ENCODE data around the gene MS4A7. TPM values are rescaled to one million over a fixed set of nuclear protein-coding genes. Genes with fewer than 3 reads are reported as not detected.
"Not testable (repeated sequence)": the region's sequence is repeated elsewhere in the genome, so short reads cannot be mapped to it uniquely, and the experiment has no call there.

The MS4A7 gene
- total RNA-seq, 3 donors from 2014 or later: 9.3 to 28.6 (median 28.1) TPM

DNA sequence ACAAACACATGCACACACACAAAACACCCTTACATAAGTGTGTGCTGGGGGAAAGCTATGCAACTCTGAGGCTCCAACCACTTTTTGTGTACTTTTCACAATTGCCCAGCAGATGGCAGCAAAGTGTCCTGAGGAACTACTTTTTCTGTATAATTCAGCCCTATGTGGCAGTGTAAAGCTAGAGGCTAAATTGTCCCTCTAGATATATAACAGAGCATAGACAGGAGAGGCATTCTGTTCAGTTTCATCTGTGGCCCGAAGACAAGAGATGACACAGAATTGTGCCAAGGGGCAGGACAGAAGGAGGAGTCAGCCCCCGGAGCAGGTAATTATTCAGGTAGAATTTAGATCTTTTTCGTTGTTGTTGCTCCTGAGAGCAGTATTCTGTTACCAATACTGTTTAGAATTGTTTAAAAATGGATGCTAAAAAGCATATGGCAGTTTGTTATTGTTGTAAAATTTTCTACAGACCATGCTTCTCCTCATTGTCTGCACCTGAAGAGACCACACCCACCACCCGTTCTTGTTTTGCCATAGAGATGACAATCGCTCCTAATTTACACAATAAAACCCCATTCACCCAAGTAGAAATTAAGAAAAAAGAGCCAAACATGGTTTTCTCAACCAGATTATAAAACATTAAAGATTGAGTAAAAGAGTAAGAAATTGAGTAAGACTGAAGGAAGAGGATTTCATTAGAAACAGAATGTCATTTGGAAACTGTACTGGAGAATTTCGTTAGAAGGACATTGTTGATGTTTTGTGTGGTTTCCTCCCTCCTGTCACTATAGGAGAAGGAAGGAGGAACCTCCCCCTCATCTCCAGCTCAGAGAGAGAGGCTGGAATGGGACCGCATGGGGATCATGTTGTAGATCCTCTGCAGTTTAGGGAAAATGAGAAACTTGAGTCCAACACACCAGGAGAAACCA lies 14.5 kb upstream of the MS4A7 start:
- peak in 1 of 3 donors; percentile 83 for DNase-seq

DNA sequence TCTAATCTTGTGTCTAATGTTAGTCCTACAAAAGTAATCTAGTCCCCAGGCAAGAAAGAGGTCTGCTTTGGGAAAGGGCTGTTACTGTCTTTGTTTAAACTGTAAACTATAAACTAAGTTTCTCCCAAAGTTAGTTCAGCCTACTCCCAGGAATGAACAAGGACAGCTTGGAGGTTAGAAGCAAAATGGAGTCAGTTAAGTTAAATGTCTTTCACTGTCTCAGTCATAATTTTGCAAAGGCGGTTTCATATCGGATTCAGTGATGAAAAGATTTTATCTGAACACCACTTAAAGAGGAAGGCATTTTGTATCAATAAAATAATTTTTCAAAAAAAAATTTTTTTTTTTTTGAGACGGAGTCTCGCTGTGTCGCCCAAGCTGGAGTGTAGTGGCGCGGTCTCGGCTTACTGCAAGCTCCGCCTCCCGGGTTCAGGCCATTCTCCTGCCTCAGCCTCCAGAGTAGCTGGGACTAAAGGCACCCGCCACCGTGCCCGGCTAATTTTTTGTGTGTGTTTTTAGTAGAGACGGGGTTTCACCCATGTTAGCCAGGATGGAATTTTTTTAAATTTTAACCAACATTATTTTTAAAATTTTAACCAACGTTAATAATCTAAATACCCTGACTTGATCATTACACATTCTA lies 11.9 kb upstream of the MS4A7 start:
- H3K4me3 ChIP-seq; H3K36me3 ChIP-seq (ENCODE audit: low read depth); H3K4me1 ChIP-seq (ENCODE audit: low read depth); intact Hi-C loops (cut with DNase I, micrococcal nuclease); ATAC-seq; H3K9me3 ChIP-seq; DNase-seq: not testable (repeated sequence)

More for the DNA sequence above, 14.5 kb upstream of the MS4A7 start:
- Histone ChIP-seq H3K4me3 (no peak overlapping the region), H3K4me1 (ENCODE audit: low read depth) (peaks cover 2% of the 10 kb centered on the region), H3K9me3 (peaks cover 10% of the 10 kb centered on the region), H3K36me3 (ENCODE audit: low read depth) (no peaks in the 10 kb centered on the region)
- TF ChIP-seq, protein P1, sequence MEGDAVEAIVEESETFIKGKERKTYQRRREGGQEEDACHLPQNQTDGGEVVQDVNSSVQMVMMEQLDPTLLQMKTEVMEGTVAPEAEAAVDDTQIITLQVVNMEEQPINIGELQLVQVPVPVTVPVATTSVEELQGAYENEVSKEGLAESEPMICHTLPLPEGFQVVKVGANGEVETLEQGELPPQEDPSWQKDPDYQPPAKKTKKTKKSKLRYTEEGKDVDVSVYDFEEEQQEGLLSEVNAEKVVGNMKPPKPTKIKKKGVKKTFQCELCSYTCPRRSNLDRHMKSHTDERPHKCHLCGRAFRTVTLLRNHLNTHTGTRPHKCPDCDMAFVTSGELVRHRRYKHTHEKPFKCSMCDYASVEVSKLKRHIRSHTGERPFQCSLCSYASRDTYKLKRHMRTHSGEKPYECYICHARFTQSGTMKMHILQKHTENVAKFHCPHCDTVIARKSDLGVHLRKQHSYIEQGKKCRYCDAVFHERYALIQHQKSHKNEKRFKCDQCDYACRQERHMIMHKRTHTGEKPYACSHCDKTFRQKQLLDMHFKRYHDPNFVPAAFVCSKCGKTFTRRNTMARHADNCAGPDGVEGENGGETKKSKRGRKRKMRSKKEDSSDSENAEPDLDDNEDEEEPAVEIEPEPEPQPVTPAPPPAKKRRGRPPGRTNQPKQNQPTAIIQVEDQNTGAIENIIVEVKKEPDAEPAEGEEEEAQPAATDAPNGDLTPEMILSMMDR (IDR thresholded peaks at IDR 0.05): peak; percentile 51
- intact Hi-C loops (cut with DNase I, micrococcal nuclease): loop anchor here in 1 of 2 donors (2.0 kb wide), 1 partner anchor 255 kb away; no protein-coding TSS in a partner anchor
- ATAC-seq: peak; percentile 94

DNA sequence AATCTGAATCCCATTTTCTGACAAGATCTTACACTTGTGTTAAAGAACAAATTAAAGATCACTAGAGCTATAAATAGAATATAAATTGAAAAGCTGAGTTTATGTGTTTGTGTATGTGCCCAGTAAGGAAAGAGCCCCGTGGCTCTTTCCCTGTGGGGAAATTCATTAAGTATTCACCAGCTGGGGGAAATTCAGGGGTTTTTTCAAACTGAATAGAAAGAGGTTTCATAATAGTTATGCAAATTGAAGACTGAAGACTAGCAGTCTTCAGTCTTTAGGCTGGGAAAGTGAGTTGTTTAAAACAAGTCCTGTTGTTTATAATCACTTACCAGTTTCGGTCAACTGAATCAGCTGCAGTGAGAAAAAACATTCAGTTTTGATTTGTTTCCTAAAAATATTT lies 11.3 kb upstream of the MS4A7 start:
- DNase-seq (no peak), ATAC-seq (no peak)
- TF ChIP-seq, protein P1 (IDR thresholded peaks at IDR 0.05): no peak
- no peak overlapping the region for H3K4me3 ChIP-seq
- intact Hi-C loops (cut with DNase I, micrococcal nuclease): no loop called here
- H3K36me3 ChIP-seq (ENCODE audit: low read depth): no peaks in the 10 kb centered on the region
- peaks cover 2% of the 10 kb centered on the region for H3K4me1 ChIP-seq (ENCODE audit: low read depth)
- H3K9me3 ChIP-seq: no peaks in the 10 kb centered on the region

DNA sequence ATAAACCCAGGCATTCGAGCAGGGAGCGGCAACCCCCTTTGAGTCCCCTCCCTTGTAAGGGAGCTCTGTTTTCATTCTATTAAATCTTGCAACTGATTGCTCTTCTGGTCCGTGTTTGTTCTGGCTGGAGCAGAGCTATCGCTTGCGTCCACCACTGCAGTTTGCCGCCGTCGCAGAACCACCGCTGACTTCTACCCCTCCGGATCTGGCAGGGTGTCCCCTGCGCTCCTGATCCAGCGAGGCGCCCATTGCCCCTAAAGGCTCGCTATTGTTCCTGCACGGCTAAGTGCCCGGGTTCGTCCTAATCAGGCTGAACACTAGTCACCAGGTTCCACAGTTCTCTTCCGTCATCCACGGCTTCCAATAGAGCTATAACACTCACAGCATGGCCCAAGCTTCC lies 10.4 kb upstream of the MS4A7 start:
- Histone ChIP-seq H3K36me3 (ENCODE audit: low read depth) (no peaks in the 10 kb centered on the region), H3K4me3 (no peak overlapping the region), H3K9me3 (no peaks in the 10 kb centered on the region), H3K4me1 (ENCODE audit: low read depth) (peaks cover 2% of the 10 kb centered on the region)
- peak in 1 of 3 donors; percentile 45 for DNase-seq
- intact Hi-C loops (cut with DNase I, micrococcal nuclease): no loop called here
- TF ChIP-seq, protein P1 (IDR thresholded peaks at IDR 0.05): no peak
- ATAC-seq: no peak

DNA sequence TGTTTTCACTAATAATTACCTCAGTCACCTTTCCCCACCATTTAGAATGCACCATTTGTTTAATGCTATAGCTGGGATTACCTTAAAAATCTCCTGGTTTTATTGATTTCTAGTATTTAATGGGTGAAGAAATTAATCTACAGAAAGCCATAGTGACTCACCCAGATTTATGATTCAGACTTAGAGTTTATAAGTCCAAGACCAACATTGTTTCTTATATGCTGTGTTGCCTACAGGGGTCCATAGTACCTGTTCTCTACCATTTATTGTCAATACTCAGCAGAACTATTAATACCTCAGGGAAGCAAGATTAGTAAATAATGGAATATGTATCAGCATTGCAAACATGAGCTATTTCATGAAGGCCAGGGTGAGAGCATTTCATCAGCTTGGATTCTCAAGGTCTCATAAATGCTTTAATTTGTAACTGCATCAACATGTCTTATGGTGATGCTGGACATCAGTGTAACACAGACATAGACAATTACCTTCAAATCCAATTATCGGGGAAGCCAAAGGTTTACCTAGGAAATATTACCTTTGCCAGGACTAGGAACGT lies 8.0 kb upstream of the MS4A7 start:
- ATAC-seq (no peak), DNase-seq (no peak)
- TF ChIP-seq, protein P1 (IDR thresholded peaks at IDR 0.05): no peak
- H3K9me3 ChIP-seq: no peaks in the 10 kb centered on the region
- intact Hi-C loops (cut with DNase I, micrococcal nuclease): no loop called here
- no peak overlapping the region for H3K4me3 ChIP-seq
- no peaks in the 10 kb centered on the region for H3K36me3 ChIP-seq (ENCODE audit: low read depth)
- no peaks in the 10 kb centered on the region for H3K4me1 ChIP-seq (ENCODE audit: low read depth)

Data from mucosa of descending colon (tissue), 3 donors.